ENCODE measurements around the gene PRKN.

The PRKN gene

DNA sequence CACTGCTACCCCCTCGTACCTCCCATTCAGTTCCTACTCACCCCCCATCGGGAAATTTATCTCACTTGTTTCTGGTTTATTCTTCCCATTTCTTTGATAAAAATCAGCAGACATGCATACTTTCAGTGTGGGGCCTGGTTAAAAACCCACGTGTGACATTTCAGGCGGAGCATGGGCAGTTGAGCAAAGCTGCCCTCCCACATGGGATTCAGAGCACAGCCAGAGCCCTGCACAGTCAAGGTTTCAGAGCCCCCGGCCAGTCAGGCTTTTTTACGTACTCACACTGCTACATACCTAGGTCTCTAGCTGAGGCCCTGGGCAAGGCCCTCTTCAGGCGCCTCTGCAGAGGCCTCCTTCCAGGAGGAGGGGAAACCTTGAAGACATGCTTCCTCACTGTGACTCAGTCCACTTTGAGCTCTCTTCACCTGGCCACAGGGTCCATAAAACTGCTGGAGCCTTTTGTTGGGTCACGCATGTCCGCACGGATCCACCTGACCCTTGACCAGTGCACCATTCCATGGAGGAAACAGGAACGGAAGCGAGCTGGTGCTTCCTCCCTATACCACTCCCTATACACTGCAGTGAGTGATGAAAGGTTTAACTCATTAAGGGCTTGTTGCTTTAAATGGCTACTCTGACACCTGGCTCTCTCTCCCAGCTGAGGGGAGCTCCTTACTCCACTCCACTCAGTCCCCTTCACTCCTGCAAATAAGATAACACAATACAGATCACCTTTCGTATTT, 713.3 kb downstream of the PRKN start:
- no peak overlapping the region for H3K4me2 ChIP-seq (ENCODE audit: low read length)
- no peaks in the 10 kb centered on the region for H3K79me2 ChIP-seq (ENCODE audit: low read length)
- H3K4me1 ChIP-seq (ENCODE audit: low read length): no peaks in the 10 kb centered on the region
- H3K27ac ChIP-seq (ENCODE audit: low read length): no peak overlapping the region
- H3K4me3 ChIP-seq (ENCODE audit: low read length): no peak overlapping the region
- TF ChIP-seq EZH2phosphoT487 (IDR thresholded peaks at IDR 0.05; ENCODE audit: low read depth): no peak
- TF ChIP-seq, protein P1, sequence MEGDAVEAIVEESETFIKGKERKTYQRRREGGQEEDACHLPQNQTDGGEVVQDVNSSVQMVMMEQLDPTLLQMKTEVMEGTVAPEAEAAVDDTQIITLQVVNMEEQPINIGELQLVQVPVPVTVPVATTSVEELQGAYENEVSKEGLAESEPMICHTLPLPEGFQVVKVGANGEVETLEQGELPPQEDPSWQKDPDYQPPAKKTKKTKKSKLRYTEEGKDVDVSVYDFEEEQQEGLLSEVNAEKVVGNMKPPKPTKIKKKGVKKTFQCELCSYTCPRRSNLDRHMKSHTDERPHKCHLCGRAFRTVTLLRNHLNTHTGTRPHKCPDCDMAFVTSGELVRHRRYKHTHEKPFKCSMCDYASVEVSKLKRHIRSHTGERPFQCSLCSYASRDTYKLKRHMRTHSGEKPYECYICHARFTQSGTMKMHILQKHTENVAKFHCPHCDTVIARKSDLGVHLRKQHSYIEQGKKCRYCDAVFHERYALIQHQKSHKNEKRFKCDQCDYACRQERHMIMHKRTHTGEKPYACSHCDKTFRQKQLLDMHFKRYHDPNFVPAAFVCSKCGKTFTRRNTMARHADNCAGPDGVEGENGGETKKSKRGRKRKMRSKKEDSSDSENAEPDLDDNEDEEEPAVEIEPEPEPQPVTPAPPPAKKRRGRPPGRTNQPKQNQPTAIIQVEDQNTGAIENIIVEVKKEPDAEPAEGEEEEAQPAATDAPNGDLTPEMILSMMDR (IDR thresholded peaks at IDR 0.05; ENCODE audit: low read depth, low read length): no peak
- H3K9ac ChIP-seq (ENCODE audit: low read length): no peak overlapping the region
- H2AFZ ChIP-seq (ENCODE audit: low read depth, low read length): no peak overlapping the region
- H3K27me3 ChIP-seq (ENCODE audit: low read depth, low read length): no peaks in the 10 kb centered on the region
- no peaks in the 10 kb centered on the region for H3K9me3 ChIP-seq (ENCODE audit: insufficient read depth, low read length)
- H3K36me3 ChIP-seq (replicated peaks; ENCODE audit: low read depth, low read length): no peaks in the 10 kb centered on the region
- H4K20me1 ChIP-seq (ENCODE audit: insufficient read depth, low read length): no peaks in the 10 kb centered on the region

DNA sequence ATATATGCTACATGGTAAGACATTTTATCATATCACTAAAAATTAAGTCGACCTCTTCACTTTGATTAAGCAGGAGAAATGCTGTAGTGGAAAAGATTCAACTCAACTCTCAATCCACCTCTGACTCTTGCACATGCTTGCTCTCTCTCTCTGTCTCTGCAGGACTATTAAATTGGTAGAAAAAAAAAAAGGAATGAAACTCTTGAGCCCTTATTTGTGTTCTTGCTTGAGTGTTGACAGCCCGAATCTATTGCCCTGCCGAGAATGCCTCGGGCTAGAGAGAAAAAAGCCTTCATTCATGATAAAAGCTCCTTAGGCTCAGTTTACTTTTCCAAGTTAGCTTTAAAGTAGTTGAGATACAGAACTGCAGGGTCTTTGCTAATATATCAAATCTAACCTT, 722.2 kb downstream of the PRKN start:
- no peak overlapping the region for H3K4me3 ChIP-seq (ENCODE audit: low read length)
- no peak overlapping the region for H3K4me2 ChIP-seq (ENCODE audit: low read length)
- no peak overlapping the region for H3K9ac ChIP-seq (ENCODE audit: low read length)
- H4K20me1 ChIP-seq (ENCODE audit: insufficient read depth, low read length): no peaks in the 10 kb centered on the region
- H2AFZ ChIP-seq (ENCODE audit: low read depth, low read length): no peak overlapping the region
- H3K27me3 ChIP-seq (ENCODE audit: low read depth, low read length): no peaks in the 10 kb centered on the region
- no peaks in the 10 kb centered on the region for H3K4me1 ChIP-seq (ENCODE audit: low read length)
- H3K27ac ChIP-seq (ENCODE audit: low read length): no peak overlapping the region
- H3K79me2 ChIP-seq (ENCODE audit: low read length): no peaks in the 10 kb centered on the region
- no peaks in the 10 kb centered on the region for H3K36me3 ChIP-seq (replicated peaks; ENCODE audit: low read depth, low read length)
- no peaks in the 10 kb centered on the region for H3K9me3 ChIP-seq (ENCODE audit: insufficient read depth, low read length)
- TF ChIP-seq, protein P1 (IDR thresholded peaks at IDR 0.05; ENCODE audit: low read depth, low read length): no peak
- TF ChIP-seq EZH2phosphoT487 (IDR thresholded peaks at IDR 0.05; ENCODE audit: low read depth): no peak

DNA sequence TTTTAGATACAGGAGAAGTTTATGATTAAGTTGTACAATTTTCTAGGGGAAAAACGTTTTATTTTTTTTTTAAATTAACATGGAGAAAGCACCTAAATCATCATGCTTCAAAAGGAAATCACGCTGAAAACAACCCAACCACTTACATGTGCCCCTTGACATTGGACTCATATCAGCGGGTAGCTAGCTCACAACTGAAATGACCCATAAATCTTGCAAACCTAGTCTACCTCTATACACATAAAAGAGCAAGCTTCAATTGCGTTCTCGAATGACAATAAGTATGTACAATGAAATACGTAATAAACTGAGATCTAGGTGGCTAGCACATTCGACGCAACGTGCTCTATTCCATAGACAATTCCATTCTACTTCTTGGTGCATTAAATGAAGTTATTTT, 730.8 kb downstream of the PRKN start:
- no peak overlapping the region for H3K4me2 ChIP-seq (ENCODE audit: low read length)
- H4K20me1 ChIP-seq (ENCODE audit: insufficient read depth, low read length): no peaks in the 10 kb centered on the region
- H2AFZ ChIP-seq (ENCODE audit: low read depth, low read length): no peak overlapping the region
- no peaks in the 10 kb centered on the region for H3K27me3 ChIP-seq (ENCODE audit: low read depth, low read length)
- no peak overlapping the region for H3K27ac ChIP-seq (ENCODE audit: low read length)
- no peaks in the 10 kb centered on the region for H3K9me3 ChIP-seq (ENCODE audit: insufficient read depth, low read length)
- no peak overlapping the region for H3K4me3 ChIP-seq (ENCODE audit: low read length)
- no peak overlapping the region for H3K9ac ChIP-seq (ENCODE audit: low read length)
- H3K4me1 ChIP-seq (ENCODE audit: low read length): no peaks in the 10 kb centered on the region
- H3K36me3 ChIP-seq (replicated peaks; ENCODE audit: low read depth, low read length): no peaks in the 10 kb centered on the region
- TF ChIP-seq EZH2phosphoT487 (IDR thresholded peaks at IDR 0.05; ENCODE audit: low read depth): no peak
- TF ChIP-seq, protein P1 (IDR thresholded peaks at IDR 0.05; ENCODE audit: low read depth, low read length): no peak
- no peaks in the 10 kb centered on the region for H3K79me2 ChIP-seq (ENCODE audit: low read length)

DNA sequence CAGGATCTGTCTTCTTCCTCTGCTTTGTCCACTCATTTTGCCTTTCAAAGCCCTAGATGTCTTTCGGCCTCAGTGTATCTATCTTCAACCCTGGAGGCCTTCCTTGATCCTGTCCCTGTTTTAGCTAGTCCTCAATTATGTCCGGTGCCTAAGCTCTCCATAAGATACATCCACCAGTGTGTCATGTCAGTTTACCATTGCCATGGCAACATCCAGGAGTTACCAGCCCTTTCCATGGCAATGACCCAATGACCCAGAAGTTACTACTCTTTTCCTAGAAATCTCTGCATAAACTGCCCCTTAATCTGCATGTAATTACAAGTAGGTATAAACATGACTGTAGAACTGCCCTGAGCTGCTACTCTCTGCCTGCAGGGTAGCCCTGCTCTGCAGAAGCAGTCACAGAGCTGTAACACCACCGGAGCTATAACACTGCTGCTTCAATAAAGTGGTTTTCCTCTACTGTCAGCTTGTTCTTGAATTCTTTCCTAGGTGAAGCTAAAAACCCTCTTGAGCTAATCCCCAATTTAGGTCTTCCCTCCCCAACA, 741.6 kb downstream of the PRKN start:
- Histone ChIP-seq H3K27ac (ENCODE audit: low read length) (no peak overlapping the region), H4K20me1 (ENCODE audit: insufficient read depth, low read length) (no peaks in the 10 kb centered on the region), H3K4me1 (ENCODE audit: low read length) (no peaks in the 10 kb centered on the region), H2AFZ (ENCODE audit: low read depth, low read length) (no peak overlapping the region), H3K9ac (ENCODE audit: low read length) (no peak overlapping the region), H3K27me3 (ENCODE audit: low read depth, low read length) (no peaks in the 10 kb centered on the region), H3K36me3 (replicated peaks; ENCODE audit: low read depth, low read length) (no peaks in the 10 kb centered on the region), H3K4me3 (ENCODE audit: low read length) (no peak overlapping the region), H3K4me2 (ENCODE audit: low read length) (no peak overlapping the region), H3K79me2 (ENCODE audit: low read length) (no peaks in the 10 kb centered on the region), H3K9me3 (ENCODE audit: insufficient read depth, low read length) (no peaks in the 10 kb centered on the region)
- TF ChIP-seq, protein P1 (IDR thresholded peaks at IDR 0.05; ENCODE audit: low read depth, low read length): no peak
- TF ChIP-seq EZH2phosphoT487 (IDR thresholded peaks at IDR 0.05; ENCODE audit: low read depth): no peak

Data from OCI-LY3 (cell line).